GM18505 (cell line): Measurements from ENCODE around the gene SORCS2.

Source experiments
- ATAC-seq: cut with Tn5 transposase; IDR thresholded peaks from one replicate; pipeline ENCODE4 v1.9.1; 2021; ENCODE audit not compliant: unreplicated experiment
- POLR2A ChIP-seq: IDR thresholded peaks from 4 replicates; pipeline ENCODE4 v1.6.1; 2011; ENCODE audit warnings: borderline replicate concordance; ENCODE audit not compliant: insufficient read depth, insufficient read length; ENCODE audit errors: extremely low read depth

Gene SORCS2

DNA sequence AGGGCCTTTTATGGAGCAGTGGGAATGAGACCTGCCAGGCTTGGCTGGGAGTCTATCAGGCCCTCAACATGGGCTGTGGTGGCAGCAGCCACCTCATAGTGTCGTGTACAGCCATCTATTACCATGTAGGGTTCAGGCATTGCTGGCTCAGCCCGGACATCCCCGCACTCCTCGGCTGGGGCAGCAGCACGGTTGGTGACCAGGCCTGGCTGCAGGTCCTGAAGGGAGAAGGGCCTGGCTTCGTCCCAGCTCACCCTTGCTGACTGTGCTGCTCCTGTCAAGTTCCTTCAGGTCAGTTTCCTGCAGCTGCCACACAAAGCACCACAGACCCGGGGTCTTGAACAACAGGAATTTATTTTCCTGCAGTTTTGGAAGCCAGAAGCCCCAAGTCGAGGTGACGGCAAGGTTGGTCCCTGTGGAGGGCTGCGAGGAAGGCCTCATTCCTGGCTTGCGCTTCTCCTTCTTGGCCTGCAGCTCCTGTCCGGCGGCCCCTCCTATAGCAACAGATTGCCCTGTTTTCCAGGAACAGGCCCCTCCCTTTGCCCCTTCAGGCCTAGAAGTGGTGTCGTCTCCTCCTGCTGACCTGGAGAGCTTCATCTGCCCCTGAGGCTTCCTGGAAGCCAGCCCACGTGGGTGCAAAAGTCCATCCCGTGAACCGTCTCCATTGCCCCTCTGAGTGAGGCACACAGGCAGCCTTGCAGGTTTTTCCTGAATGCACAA is 25.2 kb upstream of the SORCS2 start:
- no peak for TF ChIP-seq POLR2A
- ATAC-seq = no peak

DNA sequence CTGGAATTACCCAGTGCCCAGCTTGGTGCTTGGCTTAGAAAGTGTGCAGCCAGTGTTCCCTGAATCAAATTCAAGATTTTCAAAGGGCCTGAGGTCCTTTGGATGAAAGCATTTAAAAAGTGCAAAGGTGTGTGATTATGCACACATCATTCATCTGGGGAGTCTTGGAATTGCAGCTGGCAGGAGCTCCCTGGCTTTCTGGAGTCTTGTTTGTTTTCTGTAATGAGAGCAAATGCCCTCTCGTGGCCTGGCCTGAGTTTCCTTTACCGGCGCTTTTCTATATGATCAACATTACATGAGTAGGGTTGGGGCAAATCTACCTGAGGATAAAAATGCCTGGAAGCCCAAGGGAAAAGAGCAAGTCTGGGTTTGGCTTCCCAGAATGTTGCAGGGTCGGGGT is 24.6 kb upstream of the SORCS2 start:
- no peak for ATAC-seq
- no peak for TF ChIP-seq POLR2A

DNA sequence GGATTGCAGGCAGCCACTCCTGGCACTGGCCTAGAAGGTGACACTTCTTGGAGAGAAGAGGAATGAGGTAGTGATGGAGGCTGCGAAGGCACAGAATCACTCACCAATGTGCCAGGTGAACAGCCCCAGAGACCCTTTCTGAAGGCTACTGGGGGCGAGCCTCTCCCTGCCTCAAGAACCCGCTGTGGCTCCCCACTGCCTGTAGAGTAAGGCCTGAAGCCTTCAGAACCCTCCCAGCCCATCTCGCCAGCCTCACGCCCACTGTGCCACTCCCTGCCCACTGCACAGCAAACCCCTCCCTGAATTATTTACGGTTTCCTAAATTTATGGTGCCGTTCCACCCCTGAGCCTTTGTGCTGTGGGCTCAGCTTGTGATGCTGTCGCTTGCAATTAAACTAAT is 24.2 kb upstream of the SORCS2 start:
- ATAC-seq = no peak
- TF ChIP-seq POLR2A = no peak

DNA sequence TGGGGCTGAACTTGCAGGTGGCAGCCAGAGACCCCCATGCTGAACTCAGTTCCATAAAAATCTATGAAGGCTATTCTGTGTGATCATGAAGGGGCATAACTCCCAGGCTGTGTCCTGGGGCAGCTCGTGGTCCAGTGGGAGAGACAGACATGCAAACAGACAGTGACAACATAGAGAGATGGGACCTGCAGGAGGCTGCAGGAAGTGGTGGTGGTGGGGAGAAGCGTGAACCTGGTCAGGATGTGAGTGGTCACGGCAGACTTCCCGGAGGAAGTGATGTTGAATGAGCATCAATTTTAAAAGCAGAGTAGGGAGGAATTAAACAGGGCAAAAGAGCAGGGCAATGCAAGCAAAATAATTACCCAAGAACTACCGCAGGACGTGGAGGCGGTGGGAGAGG is 23.2 kb upstream of the SORCS2 start:
- no peak for TF ChIP-seq POLR2A
- no peak for ATAC-seq

DNA sequence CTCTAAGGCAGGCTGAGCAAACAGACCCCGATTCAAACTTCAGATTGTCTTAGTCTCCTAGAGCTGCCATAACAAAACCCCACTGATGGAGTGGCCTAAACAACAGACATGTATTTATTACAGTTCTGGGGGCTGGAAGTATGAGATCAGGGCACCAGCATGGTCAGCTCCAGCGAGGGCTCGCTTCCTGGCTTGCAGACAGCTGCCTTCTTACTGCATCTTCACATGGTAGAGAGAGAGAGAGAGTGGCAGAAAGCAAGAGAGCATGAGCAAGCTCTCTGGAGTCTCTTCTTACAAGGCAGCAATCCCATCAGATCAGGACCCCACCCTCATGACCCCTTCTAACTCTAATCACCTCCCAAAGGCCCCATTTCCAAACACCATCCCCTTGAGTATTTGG is 22.3 kb upstream of the SORCS2 start:
- no peak for TF ChIP-seq POLR2A
- ATAC-seq = no peak

DNA sequence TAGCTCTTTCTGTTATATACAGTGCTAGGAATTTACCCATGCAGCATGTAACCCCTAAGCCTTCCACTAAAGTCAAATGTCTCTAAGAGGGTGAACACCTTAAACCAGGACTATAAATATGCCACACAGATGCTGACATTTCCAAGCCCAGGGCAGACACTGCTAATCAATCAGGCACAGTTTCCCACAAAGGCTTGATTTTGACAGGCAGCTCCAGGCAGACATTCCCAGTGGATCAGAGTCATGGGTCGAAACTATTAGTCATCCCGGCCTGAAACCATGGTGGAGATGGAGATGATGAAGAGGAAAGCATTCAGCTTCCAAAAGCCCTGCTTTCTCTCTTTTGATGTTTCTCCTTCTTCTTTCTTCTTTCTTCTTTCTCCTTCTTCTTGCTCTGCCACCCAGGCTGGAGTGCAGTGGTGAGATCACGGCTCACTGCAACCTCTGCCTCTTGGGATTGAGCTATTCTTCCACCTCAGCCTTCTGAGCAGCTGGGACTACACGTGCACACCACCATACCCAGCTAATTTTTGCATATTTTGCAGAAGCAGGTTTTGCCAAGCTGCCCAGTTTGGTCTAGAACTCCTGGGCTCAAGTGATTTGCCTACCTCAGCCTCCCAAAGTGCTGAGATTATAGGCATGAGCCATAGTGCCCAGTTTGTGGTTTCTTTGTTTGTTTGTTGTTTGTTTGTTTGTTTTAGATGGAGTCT is 21.0 kb upstream of the SORCS2 start:
- no peak for TF ChIP-seq POLR2A
- no peak for ATAC-seq

DNA sequence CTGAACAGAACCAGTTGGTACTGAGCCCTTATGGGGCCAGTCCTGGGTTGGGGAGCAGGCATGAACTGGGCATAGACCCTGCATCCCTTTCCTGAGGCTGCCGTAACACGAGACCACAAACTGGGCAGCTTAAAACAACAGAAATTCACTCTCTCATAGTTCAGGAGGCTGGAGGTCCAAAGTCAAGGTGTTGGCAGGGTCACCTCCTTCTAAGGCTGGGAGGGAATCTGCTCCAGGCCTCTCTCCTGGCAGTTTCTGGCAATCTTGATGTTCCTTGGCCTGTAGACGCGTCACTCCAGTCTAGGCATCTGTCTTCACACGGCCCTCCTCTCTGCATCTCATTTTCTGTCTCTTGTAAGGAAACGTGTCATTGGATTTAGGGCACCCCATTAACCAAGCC is 19.8 kb upstream of the SORCS2 start:
- no peak for ATAC-seq
- TF ChIP-seq POLR2A = no peak

DNA sequence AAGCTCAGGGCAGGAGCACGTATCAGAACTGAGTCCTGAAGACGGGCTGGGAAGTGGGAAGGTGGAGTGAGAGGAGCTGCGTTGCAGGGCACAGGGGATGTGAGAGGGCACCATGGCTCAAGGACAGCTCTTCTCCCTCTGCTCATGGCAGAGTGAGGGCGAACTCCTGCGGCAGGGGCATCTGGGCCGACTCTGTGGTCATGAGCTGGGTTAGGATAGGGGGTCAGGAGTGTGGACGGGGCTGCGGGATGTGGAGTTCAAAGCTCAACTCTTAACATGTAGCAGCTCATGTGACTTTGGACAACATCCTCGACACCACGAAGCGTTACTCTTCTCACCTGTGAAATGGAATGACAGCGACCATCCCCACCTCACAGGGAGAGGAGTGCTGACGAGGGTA is 19.4 kb upstream of the SORCS2 start:
- no peak for TF ChIP-seq POLR2A
- ATAC-seq = no peak

DNA sequence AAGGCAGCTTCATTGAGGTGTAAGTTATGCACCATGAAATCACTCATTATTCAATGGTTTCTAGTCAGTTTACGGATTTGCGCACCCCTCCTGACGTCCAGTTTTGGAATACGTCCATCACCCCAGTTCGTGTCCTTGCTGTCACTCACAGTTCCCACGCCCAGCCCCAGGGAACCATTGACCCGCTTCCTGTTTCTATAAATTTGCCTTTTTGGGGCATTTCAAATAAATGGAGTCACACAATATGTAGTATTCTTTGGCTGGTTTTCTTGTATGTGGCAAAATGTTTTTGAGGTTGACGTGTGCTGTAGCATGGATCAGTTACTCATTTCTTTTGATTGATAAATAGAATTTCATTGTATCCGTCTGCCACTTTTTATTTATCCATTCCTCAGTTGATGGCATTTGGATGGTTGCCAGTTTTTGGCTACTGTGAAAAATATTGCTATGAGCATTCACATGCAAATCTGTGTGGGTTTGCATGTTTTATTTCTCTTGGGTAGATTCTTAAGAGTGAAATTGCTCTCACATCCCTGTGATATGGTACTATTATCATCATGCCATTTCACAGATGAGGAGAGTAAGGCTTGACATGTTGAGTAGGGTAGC is 18.4 kb upstream of the SORCS2 start:
- ATAC-seq = no peak
- no peak for TF ChIP-seq POLR2A

DNA sequence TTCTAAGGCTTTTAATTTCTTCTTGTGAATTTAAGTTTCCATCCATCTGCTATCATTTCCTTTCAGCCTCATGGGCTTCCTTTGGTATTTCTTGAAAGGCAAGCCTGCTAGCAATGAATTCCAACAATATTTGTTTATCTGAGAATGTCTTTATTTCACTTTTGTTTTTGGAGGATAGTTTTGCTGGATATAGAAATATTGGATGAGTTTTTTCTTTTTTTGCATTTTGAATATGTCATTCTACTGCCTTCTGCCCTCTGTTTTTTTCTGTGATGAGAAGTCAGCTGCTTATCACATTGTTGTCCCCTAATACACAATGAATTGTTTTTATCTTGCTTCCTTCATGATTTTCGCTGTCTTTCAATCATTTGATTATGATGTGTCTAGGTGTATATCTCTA is 13.2 kb upstream of the SORCS2 start:
- no peak for TF ChIP-seq POLR2A
- ATAC-seq = no peak

DNA sequence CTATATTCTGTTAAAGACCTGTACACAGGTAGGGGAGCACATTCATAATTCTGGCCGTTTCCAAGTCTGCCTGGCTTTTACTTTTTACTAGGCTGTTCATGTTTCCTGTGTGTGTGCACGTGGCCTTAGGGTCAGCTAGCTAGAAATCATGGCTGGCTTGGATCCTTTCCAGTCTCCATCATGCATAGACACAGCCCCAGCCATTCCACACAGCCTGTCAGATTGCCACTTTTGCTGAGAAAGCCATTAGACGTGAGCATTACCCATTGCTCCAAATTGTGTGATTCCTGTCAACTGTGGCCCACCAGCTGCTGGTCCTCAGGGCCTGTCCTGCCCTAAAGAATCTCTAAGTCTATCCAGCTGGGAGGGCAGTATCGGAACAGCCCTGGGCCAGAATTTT is 11.4 kb upstream of the SORCS2 start:
- no peak for TF ChIP-seq POLR2A
- no peak for ATAC-seq

DNA sequence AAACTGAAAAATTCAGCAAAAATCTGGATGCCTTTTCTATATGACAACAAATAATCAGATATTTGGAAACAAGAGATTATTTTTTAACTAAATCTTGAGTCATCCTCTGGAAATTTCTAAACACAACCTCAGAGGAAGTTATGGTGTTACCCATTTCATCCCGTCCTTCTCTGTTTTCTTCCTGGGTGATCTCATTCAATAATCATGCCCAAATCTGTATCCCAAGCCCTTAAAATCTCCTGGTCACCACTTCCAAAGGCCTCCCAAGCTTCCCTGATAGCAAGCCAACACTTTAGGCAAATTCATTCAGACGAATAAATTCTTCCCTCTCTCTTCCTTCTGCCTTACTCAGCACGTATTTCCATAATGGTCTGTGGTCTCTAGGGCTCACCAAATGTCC is 9.7 kb upstream of the SORCS2 start:
- TF ChIP-seq POLR2A = no peak
- no peak for ATAC-seq

DNA sequence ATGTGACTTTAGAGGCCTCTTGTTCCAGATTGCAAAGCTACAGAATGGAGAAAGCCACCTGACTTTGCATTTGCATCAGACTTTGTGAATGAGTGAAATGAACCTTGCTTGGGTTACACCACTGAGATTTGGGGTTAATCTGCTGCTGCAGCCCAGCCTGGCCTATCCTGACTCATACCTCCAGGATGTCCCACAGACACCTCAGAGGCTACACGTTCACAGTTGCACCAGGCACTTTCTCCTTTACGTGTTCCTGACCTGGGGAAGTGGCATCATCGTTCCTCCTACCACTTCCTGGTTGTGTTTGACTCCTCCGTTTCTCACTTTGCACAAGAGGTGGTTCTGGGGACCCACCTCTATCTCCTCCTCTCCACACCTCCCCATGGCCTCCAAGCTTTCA is 9.2 kb upstream of the SORCS2 start:
- ATAC-seq = no peak
- no peak for TF ChIP-seq POLR2A
